Activated CD8-positive, alpha-beta memory T cell treated with anti-CD3 and anti-CD28 coated beads, Interleukin-2, amount 50 U/mL, for 4 hours (primary cell): ENCODE data around the gene ESRRB.
"Not testable (repeated sequence)": the region's sequence is repeated elsewhere in the genome, so short reads cannot be mapped to it uniquely, and the experiment has no call there.

Source experiments
- DNase-seq: peaks from one replicate; pipeline ENCODE4 v3.0.0-alpha.2; 2020

Gene ESRRB

DNA sequence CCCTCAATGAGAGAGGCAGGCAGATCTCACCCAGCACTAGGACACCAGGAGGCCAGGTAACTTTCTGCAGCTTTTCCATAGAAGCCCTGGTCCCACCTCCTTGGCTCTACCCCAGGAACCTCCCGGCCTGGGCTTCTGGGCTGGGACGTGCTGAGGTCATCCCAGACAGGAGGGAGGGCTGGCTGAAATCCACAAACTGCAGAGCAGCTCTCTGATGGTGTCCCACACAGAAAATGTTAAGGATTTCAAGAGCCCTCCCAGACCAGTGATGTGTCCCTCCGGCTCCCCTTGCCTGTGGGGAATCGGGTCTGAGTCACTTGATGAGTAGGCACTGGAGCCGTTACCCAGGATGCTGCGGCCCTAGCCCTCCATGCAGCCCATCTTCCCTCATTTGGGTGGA is 124.1 kb downstream of the ESRRB start:
- DNase-seq, result no peak

- DNase-seq, result no peak
Measured at GRCh38 chr14:76500480-76500879, 124.5 kb downstream of the ESRRB start.

DNA sequence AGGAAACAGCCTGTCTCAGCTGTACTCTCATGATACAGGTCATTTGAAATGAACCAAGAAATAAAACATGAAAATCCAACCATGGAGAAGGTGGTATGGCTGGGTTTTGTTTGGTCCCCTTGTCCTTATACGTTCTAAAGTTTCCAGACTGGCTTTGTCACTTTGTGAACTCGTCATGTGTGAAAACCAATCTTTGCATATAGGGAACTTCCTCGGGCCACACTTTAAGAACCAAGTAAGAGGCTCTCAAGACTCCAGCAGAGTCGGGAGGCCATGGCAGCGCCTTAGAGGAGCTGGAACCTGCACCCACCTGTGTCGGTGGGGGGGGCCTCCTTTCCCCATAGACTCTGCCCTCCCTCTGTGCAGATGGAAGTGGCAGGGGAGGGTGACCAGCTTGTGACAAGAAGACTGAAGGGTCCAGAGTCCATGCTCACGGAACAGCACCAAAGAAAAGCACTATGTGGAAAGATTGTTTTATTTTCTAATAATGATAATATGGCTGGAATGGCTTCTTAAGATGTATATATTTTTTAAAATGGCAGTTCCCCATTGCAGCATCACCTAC is 125.3 kb downstream of the ESRRB start:
- DNase-seq, result no peak

DNA sequence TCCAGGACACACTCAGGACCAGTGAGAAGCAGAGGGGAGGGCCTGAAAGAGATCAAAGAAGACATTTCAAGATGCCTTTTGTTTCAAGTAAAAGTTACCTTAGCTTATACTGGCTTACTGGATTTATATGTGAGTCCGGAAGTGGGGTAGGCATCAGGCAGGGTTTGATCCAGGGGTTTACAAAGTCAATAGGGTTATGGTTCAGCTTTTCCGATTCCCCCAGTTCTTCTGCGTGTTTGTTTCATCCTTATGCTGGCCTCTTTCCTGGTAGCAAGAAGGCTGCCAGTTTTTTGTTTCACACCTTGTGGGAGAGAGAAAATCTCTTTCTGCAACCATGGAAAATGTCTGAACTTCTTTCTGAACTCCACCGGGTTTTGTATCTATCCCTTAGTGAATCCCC is 126.3 kb downstream of the ESRRB start:
- no peak for DNase-seq

DNA sequence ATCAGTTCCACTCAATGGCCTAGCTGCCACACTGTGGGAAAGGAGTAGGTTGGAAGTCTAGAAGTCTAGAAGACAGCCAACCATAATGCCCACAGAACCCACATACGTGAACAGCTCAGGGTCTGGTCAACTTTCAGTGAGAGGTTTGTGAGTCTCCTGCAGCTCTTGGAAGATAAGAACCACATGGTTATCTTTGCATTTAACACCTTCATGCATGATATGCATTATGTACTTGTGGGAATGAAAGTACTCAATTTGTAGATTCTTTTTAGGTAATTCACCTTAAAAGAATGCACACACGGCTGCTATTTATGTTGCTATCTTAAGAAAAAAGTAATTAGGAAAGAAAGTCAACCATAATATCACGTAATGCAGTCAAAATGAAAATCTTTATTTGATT is 126.7 kb downstream of the ESRRB start:
- no peak for DNase-seq

DNA sequence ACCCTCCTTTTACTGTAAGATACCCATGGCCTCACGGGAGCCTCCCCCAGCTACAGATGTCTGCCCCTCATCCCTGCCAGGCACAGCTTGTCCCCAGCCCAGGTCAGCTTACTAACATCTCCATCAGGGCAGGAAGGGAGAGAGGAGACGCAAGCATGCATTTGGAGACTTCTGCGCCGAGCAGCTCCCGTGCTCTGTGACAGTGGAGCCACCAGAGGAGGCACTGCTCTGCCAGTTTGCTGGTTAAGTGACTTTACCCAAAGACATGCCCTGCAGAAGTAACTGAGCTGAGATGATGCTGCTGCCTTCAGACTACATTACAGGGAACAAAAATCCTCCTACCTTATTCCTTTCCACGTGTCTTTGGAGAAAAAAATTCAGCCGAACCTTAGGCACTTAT is 133.4 kb downstream of the ESRRB start:
- no peak for DNase-seq

- DNase-seq, result no peak
Measured at GRCh38 chr14:76510181-76510580, 134.2 kb downstream of the ESRRB start.

GRCh38 chr14:76514213-76514998 is 138.5 kb downstream of the ESRRB start:
- no peak for DNase-seq

DNA sequence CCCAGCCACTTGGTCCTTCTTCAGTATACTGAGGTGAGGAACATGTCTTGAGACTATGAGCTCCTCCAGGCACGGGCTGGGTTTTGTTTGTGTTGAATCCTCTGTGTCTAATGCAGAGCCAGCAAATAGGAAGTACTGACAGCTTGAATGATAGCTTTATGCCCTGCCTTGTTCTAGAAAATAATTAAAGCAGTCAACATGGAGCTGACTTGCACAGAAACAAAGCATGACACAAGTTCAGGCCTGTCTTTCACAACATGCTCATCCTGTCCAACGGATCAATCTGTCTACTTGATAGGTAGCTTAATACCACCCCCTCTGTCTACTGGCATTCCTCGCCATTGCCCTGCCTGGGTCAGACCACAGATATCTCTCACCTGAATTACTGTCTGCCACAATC is 140.9 kb downstream of the ESRRB start:
- no peak for DNase-seq

DNA sequence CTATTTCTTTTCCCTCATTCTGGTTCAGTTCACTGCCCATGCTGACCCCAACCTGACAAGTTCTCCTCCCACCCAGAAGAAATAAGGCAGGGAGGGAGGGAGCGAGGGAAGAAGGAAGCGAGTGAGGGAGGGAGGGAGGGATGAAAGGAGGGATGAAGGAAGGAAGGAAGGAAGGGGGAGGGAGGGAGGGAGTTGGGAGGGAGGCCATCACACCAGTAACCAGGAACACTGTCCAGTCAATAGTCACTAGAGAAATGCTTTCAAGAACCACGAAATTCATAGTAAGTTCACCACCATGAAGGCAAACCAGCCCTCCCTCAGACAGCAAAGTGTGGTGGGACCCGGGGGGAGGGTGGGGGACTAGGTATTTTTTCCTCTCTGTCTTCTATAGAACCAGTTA is 142.4 kb downstream of the ESRRB start:
- DNase-seq, result no peak

DNA sequence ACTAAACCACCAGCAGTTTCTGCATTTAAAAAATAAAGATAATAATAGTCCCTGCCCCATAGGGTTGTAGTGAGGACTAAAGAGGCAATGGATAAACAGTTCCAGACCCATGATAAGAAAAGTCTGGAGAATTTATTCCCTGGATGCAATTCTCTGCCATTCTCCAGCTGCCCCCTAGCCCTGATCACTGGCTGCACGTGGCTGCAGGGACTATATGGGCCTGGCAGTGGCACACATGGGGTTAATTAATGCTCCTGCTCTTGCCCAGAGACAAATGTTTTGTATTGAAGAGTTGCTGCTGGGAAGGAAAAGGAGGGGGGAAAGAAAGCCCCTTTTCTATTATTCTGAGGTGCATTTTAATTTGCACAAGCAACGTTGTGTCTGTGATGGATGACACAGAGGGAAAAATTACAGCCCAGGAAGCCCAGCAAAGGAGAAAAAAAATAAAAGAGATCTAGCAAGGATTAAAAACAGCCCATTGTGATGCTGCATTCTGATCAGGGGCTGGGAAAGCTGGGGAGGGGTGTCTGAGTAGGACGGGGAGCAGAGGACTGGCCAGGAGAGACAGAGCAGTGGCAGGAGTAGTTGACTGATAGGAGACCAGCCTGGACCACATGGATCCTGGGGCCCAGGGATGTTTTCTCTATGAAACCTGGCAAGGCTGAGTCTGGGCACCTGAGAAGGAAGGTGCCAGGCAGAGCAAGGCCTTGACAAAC is 149.3 kb downstream of the ESRRB start:
- no peak for DNase-seq

GRCh38 chr14:76531085-76531484 is 155.1 kb downstream of the ESRRB start:
- DNase-seq, result no peak

DNA sequence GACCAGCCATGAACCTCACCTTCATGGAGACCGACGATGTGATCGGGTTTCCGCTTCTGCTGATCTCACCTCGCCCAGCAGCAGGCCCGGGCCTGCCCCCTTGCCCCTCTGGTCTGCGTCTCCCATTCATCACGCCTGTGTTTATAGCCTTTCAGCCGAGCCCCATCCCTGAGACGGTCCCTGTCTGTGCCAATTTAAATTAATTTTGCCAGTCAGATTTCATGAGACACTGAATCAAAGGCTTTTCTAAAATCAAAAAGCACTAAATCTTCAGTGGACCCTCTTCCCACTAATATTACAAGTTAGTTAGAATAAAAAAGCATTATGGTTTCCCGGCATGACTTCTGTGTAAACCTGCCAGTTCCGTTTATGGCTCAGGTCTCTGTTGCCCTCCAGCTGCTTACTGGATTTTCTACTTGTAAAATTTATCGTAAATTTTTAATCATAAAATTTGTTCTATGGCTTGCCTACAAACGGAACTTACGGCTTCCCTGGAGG is 155.9 kb downstream of the ESRRB start:
- DNase-seq, result no peak

GRCh38 chr14:76536636-76537035 is 160.7 kb downstream of the ESRRB start:
- not testable (repeated sequence) for DNase-seq

DNA sequence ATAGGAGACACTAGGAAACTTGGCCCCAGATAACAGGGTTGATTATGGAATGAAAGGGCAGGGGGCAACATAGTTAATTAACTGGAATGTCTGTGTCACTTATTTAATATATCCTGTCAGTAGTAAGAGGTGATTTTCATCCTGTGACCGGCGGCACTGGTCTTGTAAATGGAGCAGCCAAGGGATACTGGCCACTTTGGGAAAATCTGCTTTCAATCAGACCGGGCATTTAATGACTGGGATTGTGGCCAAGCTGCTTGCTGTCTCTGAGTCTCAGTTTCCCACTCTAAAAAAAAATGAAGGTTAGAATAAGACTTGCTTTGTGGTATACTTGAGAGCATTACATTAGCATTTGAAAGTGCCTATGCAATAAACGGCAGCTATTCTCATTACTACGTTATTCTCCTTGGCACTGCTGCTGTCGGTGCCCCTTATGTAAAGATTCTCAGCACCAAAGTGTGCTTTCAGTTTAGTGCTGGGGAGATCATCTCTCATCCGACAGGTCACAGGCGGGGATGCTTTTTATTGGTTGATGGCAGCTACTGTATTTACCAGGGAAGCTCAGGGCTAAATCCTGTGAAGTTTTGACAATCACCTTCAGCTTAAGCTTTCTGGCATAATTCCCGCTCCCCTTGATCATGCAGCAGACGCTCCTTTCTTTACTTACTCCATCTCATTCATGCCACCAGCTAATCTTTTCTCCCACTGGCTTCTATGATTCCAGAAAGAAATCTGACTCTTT is 162.1 kb downstream of the ESRRB start:
- no peak for DNase-seq

- no peak for DNase-seq
Measured at GRCh38 chr14:76538648-76539008, 162.7 kb downstream of the ESRRB start.

DNA sequence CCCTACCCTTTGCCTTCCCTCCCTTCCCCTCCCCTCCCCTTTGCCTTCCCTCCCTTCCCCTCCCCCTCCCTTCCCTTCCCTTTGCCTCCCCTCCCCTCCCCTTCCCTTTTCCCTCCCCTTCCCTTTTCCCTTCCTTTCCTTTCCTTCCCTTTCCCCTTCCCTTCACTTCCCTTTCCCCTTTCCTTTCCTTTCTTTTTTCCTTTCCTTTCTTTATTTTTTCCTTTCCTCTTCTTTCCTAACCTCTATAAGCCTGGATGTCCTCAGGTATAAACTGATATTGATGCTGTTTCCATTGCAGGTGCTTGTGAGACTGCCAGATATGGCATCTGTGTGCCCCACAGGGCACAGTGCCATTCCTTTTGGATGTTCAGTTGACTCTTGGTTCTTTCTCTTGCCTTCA is 163.2 kb downstream of the ESRRB start:
- no peak for DNase-seq

DNA sequence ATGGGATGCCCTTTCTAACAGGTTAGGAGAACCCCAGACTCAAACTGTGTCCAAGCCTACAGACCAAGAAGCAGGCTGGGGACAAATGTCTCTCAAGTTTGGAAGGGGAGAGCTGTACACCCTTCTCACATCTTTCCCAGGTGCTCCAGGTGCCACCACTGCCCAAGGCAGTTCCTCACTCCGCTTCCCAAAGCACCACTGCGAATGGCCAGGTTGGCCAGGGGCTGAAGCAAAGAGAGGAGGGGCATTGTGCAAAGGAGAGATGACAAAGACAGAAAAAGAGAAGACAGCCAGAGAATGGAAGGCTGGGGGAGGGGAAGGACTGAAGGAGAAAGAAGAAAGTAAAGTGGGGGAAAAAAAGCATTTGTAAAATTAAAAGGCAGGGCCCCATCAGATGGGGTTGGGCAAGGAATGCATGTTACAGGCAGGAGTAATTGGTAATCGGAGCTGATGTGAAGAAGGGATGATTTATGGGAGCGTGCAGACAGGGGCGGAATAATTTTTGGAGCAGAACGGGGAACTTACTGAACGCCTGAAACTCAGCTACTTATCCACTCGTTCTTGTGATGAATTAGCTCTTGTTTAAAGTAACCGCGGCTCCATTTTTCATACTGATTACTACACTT is 165.8 kb downstream of the ESRRB start:
- DNase-seq, result no peak

GRCh38 chr14:76546426-76547221 is 170.7 kb downstream of the ESRRB start:
- DNase-seq, result no peak

DNA sequence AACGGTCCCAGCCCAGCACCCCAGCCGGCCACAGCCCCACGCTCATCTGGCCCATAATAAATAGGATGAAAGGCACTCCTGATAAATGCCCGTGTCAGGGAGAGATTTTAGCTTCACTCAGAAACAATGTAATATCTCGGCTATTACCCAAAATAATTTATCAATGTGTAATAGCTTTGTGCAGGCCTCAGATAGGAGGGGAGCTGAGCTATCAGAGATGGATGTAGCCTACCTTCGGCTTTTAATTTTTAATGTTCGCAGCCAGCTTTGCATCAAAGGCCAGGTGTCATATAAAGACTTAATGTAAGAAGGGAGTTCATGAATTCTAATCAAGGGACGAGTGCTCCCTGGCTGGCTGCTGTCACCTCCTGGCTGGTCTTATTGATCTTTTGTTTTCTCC is 171.9 kb downstream of the ESRRB start:
- DNase-seq, result no peak

DNA sequence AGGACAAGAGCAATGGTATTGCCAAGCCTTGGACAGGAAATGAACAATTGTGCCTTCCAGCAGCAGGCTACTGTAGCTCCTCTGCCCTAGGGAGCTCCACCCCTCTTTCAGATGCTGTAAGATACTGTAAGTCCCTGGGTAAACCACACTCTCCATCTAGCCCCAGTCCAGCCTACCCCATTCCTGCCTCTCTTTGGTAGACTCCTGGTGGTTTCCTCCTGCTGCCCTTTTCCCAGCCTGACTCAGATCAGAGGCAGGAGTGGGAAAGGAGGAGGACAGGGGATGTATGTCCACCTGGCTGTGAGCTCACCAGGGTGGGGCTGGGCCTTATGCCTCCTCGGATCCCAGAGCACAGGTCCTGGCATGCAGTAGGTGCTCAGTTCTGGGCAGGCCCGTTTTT is 174.6 kb downstream of the ESRRB start:
- DNase-seq, result no peak

DNA sequence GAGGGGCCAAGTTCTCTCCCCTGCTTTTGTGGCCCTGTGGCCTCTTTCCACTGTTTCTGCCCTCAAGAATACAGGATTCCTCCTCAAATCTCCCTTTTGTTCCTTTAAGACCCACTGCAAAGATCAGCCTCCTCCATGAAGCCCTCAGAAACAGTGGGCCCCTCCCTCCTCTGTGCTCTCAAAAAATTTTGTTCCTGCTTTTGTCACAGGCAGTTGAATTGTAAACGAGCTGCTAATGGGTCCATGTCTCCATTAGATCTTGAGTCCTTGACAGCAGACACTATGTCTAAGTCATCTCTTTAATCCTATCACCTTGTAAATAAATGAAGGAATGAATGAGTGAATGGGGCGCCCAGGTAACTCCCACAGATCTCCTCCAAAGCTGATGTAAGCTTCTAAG is 175.2 kb downstream of the ESRRB start:
- DNase-seq, result no peak
